MM.1S (cell line): Measurements from ENCODE around the gene PET100.

Experiments used
- EZH2phosphoT487 ChIP-seq: fragments of 300-600 bp; sonication (generic); IDR thresholded peaks from 2 replicates; pipeline ENCODE4 v1.6.1; 2018; ENCODE audit warnings: antibody characterized with exemption, low read length
- TF ChIP-seq, protein P1 (sequence below): fragments of 300-600 bp; sonication (generic); IDR thresholded peaks from 2 replicates; pipeline ENCODE4 v1.5.1; 2016; ENCODE audit warnings: antibody characterized with exemption, low read length, mixed read lengths

GRCh38 chr19:7627166-7627565 is 2.4 kb upstream of the PET100 start:
- TF ChIP-seq, protein P1, sequence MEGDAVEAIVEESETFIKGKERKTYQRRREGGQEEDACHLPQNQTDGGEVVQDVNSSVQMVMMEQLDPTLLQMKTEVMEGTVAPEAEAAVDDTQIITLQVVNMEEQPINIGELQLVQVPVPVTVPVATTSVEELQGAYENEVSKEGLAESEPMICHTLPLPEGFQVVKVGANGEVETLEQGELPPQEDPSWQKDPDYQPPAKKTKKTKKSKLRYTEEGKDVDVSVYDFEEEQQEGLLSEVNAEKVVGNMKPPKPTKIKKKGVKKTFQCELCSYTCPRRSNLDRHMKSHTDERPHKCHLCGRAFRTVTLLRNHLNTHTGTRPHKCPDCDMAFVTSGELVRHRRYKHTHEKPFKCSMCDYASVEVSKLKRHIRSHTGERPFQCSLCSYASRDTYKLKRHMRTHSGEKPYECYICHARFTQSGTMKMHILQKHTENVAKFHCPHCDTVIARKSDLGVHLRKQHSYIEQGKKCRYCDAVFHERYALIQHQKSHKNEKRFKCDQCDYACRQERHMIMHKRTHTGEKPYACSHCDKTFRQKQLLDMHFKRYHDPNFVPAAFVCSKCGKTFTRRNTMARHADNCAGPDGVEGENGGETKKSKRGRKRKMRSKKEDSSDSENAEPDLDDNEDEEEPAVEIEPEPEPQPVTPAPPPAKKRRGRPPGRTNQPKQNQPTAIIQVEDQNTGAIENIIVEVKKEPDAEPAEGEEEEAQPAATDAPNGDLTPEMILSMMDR: no peak
- no peak for TF ChIP-seq EZH2phosphoT487
